Stimulated activated CD8-positive, alpha-beta memory T cell treated with anti-CD3 and anti-CD28 coated beads, Interleukin-2, amount 100 ng/mL, for 48 hours (primary cell): Measurements from ENCODE around the gene TRPM4.
A peak's percentile ranks its signal among the peaks of the same experiment; 100 is the strongest.
"Not testable (repeated sequence)": the region's sequence is repeated elsewhere in the genome, so short reads cannot be mapped to it uniquely, and the experiment has no call there.

ENCODE experiments used
- DNase-seq, 2 donors: peaks; one replicate each; pipeline ENCODE4 v3.0.0-alpha.2; 2020; ENCODE audit warnings: low read depth in 2 of 2

TRPM4 gene

GRCh38 chr19:49157445-49158224 lies at the start of gene TRPM4:
Gene TRPM4, plus strand, starts transcription at chr19:49157792. Its CDS starts 75 bp downstream, at chr19:49157867.
- peak; percentile 30 to 53 for DNase-seq

- DNase-seq, result no peak
Measured at GRCh38 chr19:49109051-49109450, 48.5 kb upstream of the TRPM4 start.

GRCh38 chr19:49109569-49110233 lies 47.9 kb upstream of the TRPM4 start:
- no peak for DNase-seq

- DNase-seq, result no peak
Measured at GRCh38 chr19:49110567-49110966, 47.0 kb upstream of the TRPM4 start.

GRCh38 chr19:49111218-49111998 lies 46.2 kb upstream of the TRPM4 start:
- no peak for DNase-seq

- DNase-seq, result peak; percentile 57 to 69
Measured at GRCh38 chr19:49113762-49114629, 43.6 kb upstream of the TRPM4 start, which contains the start of gene LIN7B. Gene LIN7B, plus strand, starts transcription at chr19:49114370. Its CDS starts 35 bp downstream, at chr19:49114405.

- peak in 1 of 2 donors; percentile 40 for DNase-seq
Measured at GRCh38 chr19:49114630-49115363, 42.8 kb upstream of the TRPM4 start.

- DNase-seq, result no peak
Measured at GRCh38 chr19:49116544-49116943, 41.0 kb upstream of the TRPM4 start.

GRCh38 chr19:49117677-49118564 lies 39.7 kb upstream of the TRPM4 start:
- DNase-seq, result no peak

- DNase-seq, result peak; percentile 92 to 93
Measured at GRCh38 chr19:49118565-49119410, 38.8 kb upstream of the TRPM4 start, which contains the start of gene C19orf73. Gene C19orf73, minus strand, starts transcription at chr19:49119143. Its CDS starts 121 bp downstream, at chr19:49119022.

GRCh38 chr19:49119411-49120324 lies 37.9 kb upstream of the TRPM4 start, which contains the start of gene PPFIA3:
Gene PPFIA3, plus strand, starts transcription at chr19:49119544. Its CDS starts 8,330 bp downstream, at chr19:49127874.
- no peak for DNase-seq

GRCh38 chr19:49120325-49120683 lies 37.3 kb upstream of the TRPM4 start:
- DNase-seq, result no peak

- DNase-seq, result no peak
Measured at GRCh38 chr19:49120868-49121267, 36.7 kb upstream of the TRPM4 start.

- not testable (repeated sequence) for DNase-seq
Measured at GRCh38 chr19:49121841-49122240, 35.8 kb upstream of the TRPM4 start.

GRCh38 chr19:49123285-49123684 lies 34.3 kb upstream of the TRPM4 start:
- DNase-seq, result not testable (repeated sequence)

- no peak for DNase-seq
Measured at GRCh38 chr19:49125025-49125731, 32.4 kb upstream of the TRPM4 start.

- no peak for DNase-seq
Measured at GRCh38 chr19:49126575-49126974, 31.0 kb upstream of the TRPM4 start.
